Measurements from ENCODE around the gene EPHB2. TPM values are rescaled to one million over a fixed set of nuclear protein-coding genes. Genes with fewer than 3 reads are reported as not detected.
A peak's percentile ranks its signal among the peaks of the same experiment; 100 is the strongest.

Gene EPHB2
- total RNA-seq, 1 donor from 2014 or later = 159 TPM

DNA sequence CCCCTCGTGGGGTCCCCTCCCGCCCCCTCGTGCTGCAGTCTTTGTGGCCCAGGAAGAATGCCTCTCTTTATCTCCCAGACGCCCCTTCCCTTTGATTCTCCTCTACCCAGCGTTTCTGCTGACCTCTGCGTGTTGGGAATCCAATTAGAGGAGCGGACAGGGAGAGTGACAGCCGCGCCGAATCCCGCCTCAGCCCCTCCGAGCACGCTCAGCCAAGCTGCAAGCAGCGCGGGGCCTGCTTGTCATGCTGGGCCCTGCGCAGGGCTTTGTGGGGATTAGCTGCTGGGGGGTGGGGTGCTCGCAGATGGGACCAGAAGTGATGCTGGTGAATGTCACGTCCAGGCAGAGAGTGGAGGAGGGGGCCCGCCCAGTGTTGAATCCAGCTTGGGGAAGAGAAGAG, 91.1 kb downstream of the EPHB2 start:
- no peak for DNase-seq (ENCODE audit: low read depth)

DNA sequence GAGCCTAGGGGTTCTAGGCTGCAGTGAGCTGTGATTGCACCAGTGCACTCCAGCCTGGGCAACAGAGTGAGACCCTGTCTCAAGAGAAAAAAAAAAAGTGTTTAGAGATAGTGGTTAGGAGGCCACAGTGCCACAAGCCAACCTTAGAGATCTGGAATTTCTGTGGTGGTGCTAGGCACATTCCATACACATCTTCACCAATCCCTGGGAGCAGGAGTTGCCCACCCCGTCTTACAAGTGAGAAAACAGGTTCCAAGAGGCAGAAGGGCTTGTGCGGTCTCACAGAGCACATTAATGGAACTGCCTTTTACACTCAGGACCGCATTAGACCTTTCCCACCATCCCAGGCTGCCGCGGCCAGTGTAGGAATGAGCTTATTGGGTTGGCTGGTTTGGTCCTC, 93.2 kb downstream of the EPHB2 start:
- peak; percentile 50 for DNase-seq (ENCODE audit: low read depth)

DNA sequence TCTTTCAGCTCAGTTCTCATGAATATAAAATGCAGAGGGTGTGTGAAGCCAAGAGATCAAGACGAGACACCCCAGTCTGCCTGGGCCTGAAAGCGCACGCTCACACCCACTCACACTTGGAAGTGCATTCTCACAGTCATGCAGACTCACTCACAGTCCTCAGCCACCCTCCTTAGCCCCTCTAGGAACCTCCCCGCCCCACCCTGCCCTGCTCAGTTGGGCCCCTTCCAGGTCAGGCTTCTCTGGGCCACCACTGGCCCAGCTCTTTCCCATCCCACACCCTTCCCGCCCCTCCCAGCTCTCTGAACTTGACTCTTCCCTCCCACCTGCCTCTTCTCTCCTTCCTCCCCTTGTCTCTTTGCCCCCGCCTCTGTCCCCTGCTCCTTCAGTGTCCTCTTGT, 93.8 kb downstream of the EPHB2 start:
- DNase-seq (ENCODE audit: low read depth) = no peak

DNA sequence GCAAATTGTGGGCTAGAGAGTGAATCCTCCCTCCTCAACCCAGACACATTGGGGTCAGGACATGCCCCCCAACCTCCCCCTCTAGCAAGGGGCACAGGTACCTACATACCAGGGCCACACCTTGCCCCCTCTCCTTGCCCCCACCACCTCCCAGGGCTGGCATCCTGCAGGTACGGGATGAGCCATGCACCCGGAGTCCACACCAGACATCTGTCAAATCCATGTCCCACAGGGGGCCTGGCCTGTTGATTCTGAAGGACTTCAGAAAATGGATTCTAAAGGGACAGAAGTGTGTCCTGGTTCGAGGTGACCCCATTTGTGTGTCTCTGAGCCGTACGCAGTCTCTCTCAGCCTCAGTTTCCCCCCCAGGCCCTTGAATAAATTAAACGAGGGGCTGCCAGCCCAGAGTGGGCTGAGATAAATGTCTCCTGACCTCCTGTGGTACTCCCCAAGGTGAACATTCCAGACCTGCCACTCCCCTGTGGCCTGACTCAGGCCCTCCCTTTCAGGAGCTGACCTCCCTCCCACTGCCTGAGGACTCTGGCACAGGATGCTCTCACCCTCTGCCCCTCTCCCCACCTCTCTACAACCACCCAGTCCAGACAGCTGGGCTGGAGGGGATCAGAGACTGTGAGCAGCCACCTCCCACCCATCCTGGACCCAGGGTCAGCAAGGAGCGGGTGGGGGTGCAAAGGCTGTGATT, 94.5 kb downstream of the EPHB2 start:
- DNase-seq (ENCODE audit: low read depth) = no peak

DNA sequence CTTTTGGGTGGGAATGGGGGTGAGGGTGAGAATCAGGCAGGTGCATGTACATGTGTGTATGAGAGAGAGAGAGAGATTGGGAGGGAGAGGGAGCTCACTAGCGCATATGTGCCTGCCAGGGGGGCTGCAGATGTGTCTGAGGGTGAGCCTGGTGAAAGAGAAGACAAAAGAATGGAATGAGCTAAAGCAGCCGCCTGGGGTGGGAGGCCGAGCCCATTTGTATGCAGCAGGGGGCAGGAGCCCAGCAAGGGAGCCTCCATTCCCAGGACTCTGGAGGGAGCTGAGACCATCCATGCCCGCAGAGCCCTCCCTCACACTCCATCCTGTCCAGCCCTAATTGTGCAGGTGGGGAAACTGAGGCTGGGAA, 95.0 kb downstream of the EPHB2 start:
- no peak for DNase-seq (ENCODE audit: low read depth)

DNA sequence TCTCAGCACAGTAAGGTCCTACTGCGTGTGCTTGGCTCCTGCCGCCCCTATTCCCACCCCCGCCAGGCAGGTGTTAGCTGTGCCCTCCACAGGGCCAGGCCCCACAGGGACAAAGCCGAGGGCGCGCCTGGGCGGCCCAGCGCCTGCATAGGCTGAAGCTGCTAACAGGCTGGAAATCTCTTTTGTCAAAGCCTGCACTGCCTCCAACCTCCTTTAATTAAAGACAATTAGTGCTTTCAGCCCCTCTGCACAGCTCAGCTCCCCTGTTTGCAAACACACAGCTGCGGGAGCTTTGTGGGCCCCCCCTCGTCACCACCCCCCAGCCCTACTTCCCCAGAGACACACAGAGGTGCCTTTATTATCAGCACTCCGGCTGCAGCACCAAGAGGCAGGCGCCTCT, 95.9 kb downstream of the EPHB2 start:
- DNase-seq (ENCODE audit: low read depth) = no peak

DNA sequence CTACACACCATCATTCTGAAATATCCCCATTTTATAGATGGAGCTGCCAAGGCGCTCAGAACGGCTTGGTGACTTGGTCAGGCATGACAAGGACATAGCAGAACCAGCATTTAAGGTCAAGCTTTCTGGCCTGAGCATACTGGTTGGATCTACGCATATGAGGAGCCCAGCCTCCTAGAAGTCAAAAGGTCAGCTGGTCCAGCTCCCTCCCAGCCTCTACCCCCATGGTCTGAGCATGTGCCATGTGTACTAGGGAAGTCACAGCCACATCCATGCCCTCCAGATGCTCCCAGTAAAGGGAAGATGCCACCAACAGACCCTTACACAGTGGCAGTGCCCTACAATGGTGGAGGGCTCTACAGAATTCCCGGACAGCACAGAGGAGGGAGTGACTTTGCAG, 96.7 kb downstream of the EPHB2 start:
- DNase-seq (ENCODE audit: low read depth) = no peak

DNA sequence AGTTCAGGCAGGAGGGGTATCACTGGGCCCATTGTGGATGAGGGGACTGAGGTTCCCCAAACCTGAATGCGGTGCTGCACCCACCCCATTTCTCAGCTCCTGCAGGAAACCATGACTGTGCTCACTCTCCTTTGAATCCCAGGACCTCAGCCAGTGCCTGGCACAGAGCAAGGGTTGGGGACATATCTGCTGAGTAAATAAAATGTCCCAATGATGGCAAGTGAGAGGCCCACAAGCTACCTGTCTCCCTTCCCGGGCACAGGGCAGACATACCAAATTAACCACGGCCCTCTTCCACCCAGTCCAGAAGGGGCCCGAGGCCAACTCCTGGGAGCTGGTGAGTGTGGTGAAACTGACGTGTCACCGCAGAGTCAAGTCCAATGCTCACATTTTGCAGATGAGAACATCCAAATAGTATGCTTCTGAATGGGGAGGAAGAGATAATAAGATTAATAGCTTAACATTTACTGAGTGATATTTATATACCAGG, 97.6 kb downstream of the EPHB2 start:
- DNase-seq (ENCODE audit: low read depth) = no peak

DNA sequence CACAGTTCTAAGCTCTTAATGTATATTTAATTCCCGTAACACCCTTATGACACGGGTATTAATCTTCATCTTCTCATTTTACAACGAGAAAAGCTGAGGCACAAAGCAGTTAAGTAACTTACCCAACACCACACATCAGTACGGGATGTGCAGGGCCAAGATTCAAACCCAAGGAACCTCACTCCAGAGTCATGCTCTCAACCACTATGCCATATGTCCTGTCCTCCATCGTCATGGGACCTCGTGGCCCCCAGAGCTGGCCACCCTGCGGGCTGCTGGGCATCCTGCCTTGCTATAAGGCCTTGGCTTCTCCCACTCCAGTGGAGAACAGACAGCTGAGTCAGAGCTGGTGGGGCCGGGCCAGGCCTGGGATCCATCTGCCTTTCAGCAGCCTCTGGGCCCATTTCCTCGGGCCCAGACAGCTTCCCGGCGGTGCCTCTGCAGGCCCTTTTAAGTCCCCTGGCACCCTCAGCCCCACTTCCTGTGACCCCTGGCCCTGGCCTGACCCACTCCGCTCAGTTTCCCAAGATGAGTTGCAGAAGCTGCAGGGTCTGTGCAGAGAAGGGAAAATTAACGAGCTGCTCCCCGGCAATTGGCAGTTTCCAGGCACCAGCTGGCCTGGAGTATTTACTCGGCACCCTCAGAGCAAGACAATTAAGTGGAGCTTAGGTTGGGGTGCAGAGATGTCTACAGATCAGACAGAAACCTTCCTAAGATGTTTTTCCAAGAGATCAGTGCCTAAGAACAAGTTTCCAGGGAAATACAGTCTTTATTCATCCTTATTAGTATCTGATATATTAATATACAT, 98.2 kb downstream of the EPHB2 start:
- DNase-seq (ENCODE audit: low read depth) = no peak

DNA sequence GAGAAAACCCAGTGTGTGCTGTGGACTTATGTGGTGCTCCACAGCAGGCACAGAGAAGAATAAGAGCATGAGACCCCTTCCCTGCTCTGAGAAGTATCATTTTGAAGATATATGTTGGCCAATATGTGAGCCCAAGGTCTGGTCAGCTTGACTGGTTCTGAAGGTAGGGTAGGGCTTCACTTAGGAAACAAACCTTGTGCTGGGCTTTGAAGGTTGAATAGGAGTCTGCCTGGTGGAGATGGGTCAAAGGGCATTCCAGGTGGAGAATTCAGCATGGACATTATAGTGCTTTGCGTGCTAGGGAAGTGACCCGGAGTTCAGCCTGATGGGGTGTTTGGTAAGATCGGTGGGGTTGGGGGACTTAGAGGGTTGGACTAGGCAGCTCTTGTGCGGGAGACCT, 99.1 kb downstream of the EPHB2 start:
- DNase-seq (ENCODE audit: low read depth) = no peak

DNA sequence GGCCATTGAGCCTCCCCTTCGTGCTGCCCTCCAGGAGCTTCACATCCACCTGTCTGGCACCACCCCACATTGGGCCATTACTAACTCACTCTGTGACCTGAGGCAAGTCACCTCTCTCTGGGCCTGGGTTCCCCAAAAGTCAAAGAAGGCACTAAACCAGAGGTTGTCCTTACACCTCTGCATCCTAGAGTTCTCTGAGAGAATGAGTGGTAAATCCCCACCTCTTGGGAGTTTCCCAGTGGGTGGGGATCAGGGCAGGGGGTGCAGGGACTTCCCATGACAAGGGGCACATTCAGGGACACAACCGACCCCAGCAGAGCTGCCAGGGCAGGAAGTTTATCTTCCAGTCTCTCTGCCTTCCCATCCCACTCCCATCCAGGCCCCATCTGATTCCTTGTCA, 99.7 kb downstream of the EPHB2 start:
- no peak for DNase-seq (ENCODE audit: low read depth)

DNA sequence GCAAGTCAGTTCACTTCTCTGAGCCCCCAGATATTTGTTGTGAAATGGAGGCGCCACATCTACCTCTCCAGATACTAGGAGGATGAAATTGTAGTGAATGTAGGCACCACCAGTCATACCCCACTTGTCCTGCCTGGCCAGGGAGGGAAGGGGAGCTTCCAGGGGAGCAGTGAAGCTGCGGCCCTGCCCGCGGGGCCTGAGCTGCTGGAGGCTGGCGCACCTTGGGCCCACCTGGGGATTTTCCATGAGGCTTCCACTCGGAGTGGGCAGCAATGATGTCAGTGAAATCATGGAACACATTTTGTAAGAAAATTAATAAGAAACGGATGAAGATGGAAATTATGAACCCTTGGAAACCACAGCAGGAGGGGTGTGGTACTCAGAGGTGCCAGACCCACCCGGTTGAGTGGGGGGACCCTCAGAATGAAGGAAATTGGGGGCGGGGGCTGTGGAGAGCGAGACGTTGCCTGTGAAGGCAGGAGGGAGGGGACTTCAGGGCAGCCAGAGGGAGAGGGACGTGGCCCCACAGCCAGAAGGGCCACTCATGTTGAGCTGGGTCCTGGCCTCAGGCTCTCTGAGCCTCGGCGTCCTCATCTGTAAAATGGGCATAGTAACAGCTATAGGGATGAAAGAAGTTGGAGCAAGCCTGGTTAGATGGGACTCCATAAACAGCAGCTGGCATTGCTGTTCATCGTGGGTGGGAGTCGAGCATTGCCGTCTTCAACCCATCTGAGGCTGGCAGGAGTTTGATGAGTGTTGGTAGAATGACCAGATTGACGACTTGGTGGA, 101.6 kb downstream of the EPHB2 start:
- DNase-seq (ENCODE audit: low read depth) = no peak

DNA sequence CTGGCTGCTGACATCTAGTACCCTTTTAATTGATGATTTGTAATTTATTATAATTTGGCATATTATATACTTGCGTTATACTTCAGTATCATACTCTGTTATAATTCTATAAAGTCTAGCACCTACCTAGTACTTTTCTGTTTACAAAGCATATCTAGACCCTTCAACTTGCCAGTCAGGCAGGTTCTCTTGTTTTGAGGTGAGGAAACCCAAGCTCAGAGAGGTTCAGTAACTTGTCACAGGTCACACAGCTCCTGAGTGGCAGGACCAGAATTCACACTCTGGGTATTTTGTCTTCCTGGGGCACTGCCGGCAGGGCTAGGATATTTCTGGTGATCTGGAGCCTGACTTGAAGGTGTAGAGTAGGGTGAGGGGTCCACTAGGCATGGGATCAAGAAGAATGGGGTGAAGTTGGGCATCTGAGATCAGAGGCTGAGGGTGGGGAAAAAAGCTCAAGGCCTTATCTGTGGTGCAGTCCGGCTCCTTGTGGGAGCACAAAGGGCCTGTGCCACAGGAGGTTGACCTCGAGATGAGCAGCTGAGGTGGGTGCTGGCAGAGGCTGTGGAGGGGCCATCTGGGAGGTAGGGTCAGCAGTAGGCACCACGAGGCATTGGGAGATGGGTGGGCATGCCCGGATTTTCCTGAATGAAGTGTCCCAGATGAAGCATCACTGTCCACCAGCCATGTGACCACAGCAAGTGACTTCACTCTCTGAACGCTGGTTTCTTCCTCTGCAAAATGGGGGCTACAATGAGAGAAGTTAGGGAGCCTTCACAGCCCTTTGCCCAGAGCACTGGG, 102.6 kb downstream of the EPHB2 start:
- no peak for DNase-seq (ENCODE audit: low read depth)

DNA sequence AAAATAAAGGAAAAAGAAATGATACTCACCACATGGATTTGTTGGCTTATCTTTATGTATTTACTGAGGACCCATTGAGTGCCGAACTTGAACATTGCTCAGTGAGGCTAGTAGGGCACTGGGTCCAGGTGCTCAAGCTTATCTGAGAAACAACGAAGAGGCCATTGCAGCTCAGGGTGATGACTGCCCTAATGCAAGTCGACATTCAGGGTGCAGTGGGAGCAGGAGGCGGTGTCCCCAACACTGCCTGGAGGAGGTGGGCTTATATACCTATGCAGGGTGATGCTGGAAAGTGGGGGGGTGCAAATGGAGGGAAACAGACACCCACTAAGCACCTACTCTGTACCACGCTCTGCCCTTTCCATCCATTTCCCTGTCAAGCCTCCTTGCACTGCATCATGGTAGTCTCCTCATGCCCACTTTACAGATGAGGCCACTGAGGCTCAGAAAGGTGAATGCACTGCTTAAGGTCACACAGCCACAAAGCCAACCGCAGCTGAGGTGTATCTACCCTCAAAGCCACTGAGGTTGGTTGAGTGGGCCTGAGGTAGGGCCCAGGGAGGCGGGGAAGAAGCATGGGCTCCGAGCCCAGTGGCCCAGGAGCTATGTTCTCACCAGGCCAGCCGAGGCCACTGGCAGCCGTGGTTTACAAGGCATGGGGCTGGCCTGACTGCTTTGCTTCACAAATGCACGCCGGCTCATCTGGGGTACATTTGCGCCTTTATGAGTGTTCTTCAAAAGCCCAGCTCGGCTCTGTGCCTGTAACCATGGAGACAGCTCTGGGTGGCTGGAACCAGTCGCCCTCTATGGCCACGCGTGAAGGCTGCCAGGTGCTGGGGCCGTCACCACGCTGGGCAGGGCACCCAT, 103.8 kb downstream of the EPHB2 start:
- peak; percentile 66 for DNase-seq (ENCODE audit: low read depth)

DNA sequence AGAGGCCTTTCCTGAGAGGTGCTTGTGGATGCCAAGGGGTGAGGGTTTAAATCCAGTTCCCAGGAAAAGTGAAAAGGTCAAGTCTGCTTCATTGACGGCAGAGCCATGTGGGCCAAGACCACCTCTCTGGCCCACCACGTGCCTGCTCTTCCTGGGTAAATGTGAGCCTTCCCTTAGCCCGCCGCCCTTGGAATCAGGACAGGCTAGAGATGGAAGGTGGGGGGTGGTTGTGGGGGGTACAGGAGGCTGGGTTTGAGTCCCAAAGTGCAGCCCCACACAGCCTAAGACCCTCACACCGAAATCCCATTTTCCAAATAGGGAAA, 104.4 kb downstream of the EPHB2 start:
- no peak for DNase-seq (ENCODE audit: low read depth)

DNA sequence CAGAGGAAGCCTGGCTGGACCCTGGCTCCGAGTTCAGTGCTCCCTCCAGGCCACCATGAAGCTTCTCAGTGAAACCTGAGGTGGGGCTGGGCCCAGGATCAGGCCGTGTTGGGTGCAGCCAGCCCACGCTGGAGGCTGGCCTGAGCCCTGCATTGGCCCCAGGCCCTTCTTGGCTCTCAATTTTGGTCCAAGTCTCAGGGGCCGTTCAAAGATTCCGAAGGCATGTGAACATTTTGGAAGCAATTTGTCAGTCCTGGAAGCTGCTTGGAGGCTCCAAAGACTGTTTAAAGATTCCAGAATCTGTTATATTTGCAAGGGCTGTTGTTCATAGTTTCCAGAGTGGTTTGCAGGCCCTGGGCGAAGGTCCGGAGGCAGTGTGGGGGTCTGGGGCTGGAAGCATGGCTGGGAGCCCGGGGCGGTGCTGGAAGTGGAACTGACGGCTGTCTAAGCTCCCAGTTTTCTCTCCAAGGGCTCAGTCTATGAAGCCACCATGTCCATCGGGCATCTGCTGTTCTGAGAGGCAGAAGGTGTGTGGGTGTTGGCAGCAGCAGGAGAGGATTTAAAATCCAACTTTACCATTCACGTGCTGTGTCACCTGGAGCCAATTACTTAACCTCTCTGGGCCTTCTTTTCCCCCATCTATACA, 104.9 kb downstream of the EPHB2 start:
- no peak for DNase-seq (ENCODE audit: low read depth)

DNA sequence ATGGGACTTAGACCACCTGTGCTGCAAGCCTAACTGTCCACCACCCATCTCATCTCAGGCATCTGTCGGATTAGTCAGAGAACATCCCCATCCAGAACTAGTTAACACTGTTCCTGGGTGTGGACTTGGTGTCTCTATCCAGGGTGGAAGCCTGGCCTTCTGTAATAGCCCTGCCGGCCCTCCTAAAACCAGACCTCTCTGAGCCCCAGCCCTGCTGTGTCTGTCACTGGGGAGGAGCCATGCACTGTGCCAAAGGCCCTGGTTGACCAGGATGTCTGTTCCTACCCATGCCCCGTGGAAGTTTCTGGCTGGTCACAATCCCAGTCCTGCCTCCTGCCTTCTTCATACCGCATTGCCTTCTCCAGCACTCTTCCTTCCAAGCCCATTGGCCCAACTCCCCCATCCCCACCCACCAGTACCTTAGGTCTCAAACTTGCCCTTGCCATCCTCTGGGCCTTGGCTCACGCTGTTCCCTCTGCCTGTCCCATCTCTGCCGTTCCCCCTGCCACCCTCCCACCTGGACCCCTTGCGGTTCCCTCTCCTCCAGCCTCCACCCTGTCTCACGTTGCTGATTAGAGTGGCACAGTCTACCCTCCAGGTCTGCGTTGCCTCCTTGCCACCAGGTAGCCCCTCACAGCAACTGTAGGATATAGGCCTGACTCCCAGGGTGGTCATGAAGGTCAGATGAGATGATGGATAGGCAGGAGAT, 105.6 kb downstream of the EPHB2 start:
- no peak for DNase-seq (ENCODE audit: low read depth)

DNA sequence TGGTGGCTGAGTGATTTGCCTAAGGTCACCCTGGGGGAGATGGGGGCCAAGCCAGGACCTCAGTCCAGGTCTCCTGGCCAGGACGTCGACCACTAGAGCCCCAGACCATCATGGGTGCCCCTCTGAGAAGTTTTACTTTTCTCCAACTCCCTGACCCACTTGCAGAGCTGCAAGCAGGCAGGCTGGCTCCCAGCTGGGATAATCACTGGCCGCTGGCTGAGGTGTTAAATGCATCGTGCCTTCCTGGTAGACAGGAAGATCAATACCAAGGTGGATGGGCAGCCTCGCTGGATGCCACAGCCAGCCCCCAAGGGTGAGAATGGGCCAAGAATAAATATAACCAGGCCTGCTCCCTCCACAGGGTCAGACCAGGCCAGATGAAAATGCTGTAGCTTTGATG, 106.2 kb downstream of the EPHB2 start:
- DNase-seq (ENCODE audit: low read depth) = no peak

DNA sequence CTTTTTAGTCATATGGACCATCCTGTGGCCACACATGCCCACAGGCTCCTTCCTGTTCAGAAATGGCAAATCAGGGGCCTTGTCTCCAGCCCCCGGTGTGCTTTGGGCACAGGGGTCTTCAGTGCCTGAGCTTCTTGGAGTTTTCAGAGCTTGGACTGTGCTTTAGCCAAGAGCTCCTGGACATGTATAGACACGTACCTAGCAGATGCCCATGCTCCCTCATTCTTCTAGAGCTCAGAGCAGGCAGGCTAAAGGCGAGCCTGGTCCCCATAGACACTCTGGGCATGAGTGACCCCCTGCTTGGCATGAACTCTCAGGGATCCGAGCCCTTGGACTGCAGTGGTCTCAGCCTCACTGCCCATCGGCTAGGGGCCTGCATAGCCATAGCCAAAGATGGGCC, 106.8 kb downstream of the EPHB2 start:
- DNase-seq (ENCODE audit: low read depth) = no peak

Measured in renal cortical epithelial cell (primary cell).